HCT116 (cell line): ENCODE measurements around the gene LTA4H. TPM values are rescaled to one million over a fixed set of nuclear protein-coding genes. Genes with fewer than 3 reads are reported as not detected.

ENCODE experiments used
- ATAC-seq: fragments of 200-7000 bp; cut with Tn5 transposase; 2 replicates; pipeline ENCODE4 v1.9.1; 2020; ENCODE audit warnings: mild to moderate bottlenecking, moderate library complexity
- BruUV-seq: library from RNA; stranded (reverse); fragments of 400-500 nt; replicated peaks from 2 replicates; lab custom pipeline; 2021; lab: Mats Ljungman, UMichigan
- CTCF ChIA-PET: fragments of 300-600 bp; sonication (Branson Sonifier 250); formaldehyde crosslinking; loops from one replicate; lab custom pipeline; 2021; ENCODE audit warnings: antibody characterized with exemption; lab: Charles Lee
- POLR2A ChIA-PET: fragments of 300-600, 350-600 bp; sonication (Branson Sonifier 250); formaldehyde crosslinking; loops from one replicate; lab custom pipeline; 2021; ENCODE audit warnings: antibody characterized with exemption; lab: Charles Lee
- RAD21 ChIA-PET, 2 experiments: fragments of 300-600 bp; sonication (Branson Sonifier 250); formaldehyde crosslinking; loops; one replicate each; lab custom pipeline; 2023; ENCODE audit warnings: low total read pairs in 2 of 2; ENCODE audit not compliant: uncharacterized antibody in 2 of 2, unreplicated experiment in 2 of 2, low non-redundant PET in 1 of 2; lab: Charles Lee
- DNase-seq: peaks from one replicate; pipeline ENCODE4 v3.0.0-alpha.2; 2010; ENCODE audit warnings: low read depth, low spot score
- H2AFZ ChIP-seq: fragments of 200-600 bp; shearing (Covaris generic), sonication (generic); 2 replicates; pipeline ENCODE4 v1.6.1; 2017; ENCODE audit warnings: low read depth, mixed run types, mixed read lengths, antibody characterized with exemption, low read length; ENCODE audit not compliant: poor library complexity, severe bottlenecking
- H3K27ac ChIP-seq: 2 replicates; pipeline ENCODE4 v1.5.1; 2012; ENCODE audit warnings: low read depth, low read length
- H3K27me3 ChIP-seq: fragments of 200-600 bp; sonication (generic); 2 replicates; pipeline ENCODE4 v1.6.1; 2016; ENCODE audit warnings: mixed run types, low read length, mixed read lengths; ENCODE audit not compliant: insufficient read depth
- H3K36me3 ChIP-seq, 2 experiments: fragments of 200-500 bp in 1 of 2; fragments of 200-600 bp in 1 of 2; sonication (Bioruptor generic) in 1 of 2; sonication (generic) in 1 of 2; 2 replicates each; pipeline versions ENCODE4 v1.5.1 to v1.6.1; 2014 to 2016; ENCODE audit warnings: low read length in 2 of 2, inconsistent platforms in 1 of 2, mixed read lengths in 1 of 2, mixed run types in 1 of 2; ENCODE audit not compliant: insufficient read depth in 2 of 2, control insufficient read depth in 1 of 2
- H3K4me1 ChIP-seq, 2 experiments: fragments of 200-600 bp in 1 of 2; sonication (generic) in 1 of 2; 2 replicates each; pipeline versions ENCODE4 v1.5.1 to v1.6.1; 2012 to 2017; ENCODE audit warnings: low read length in 2 of 2, inconsistent platforms in 1 of 2, mild to moderate bottlenecking in 1 of 2, mixed read lengths in 1 of 2, mixed run types in 1 of 2, moderate library complexity in 1 of 2; ENCODE audit not compliant: insufficient read depth in 2 of 2, control insufficient read depth in 1 of 2
- H3K4me2 ChIP-seq: fragments of 200-600 bp; sonication (generic); 2 replicates; pipeline ENCODE4 v1.6.1; 2017; ENCODE audit warnings: mixed run types, low read length, mixed read lengths
- H3K4me3 ChIP-seq, 2 experiments: fragments of 200-600 bp in 1 of 2; sonication (generic) in 1 of 2; replicated peaks in 1 of 2; 2 replicates each; pipeline ENCODE4 v1.5.1; 2011 to 2016; ENCODE audit warnings: low read length in 2 of 2, control low read depth in 1 of 2, low read depth in 1 of 2, mild to moderate bottlenecking in 1 of 2, mixed read lengths in 1 of 2, mixed run types in 1 of 2
- H3K79me2 ChIP-seq: fragments of 200-600 bp; sonication (generic); 2 replicates; pipeline ENCODE4 v1.6.1; 2017; ENCODE audit warnings: mild to moderate bottlenecking, mixed run types, low read length, moderate library complexity, mixed read lengths; ENCODE audit not compliant: insufficient read depth
- H3K9ac ChIP-seq: fragments of 200-600 bp; sonication (generic); 2 replicates; pipeline ENCODE4 v1.6.1; 2016; ENCODE audit warnings: low read length, mixed read lengths
- H3K9me2 ChIP-seq: fragments of 200-600 bp; sonication (generic), shearing (Covaris generic); 2 replicates; pipeline ENCODE4 v1.6.1; 2017; ENCODE audit warnings: mixed run types, mild to moderate bottlenecking, moderate library complexity; ENCODE audit not compliant: insufficient read depth
- H3K9me3 ChIP-seq, 2 experiments: fragments of 200-500 bp in 1 of 2; fragments of 200-600 bp in 1 of 2; sonication (Bioruptor generic) in 1 of 2; sonication (generic) in 1 of 2; 2 replicates each; pipeline ENCODE4 v1.6.1; 2014 to 2017; ENCODE audit warnings: low read length in 2 of 2, mixed read lengths in 2 of 2, inconsistent platforms in 1 of 2, low read depth in 1 of 2, mild to moderate bottlenecking in 1 of 2, mixed run types in 1 of 2, moderate library complexity in 1 of 2; ENCODE audit not compliant: control insufficient read depth in 1 of 2, insufficient read depth in 1 of 2
- H4K20me1 ChIP-seq: fragments of 200-600 bp; sonication (generic), shearing (Covaris generic); 2 replicates; pipeline ENCODE4 v1.6.1; 2017; ENCODE audit warnings: mixed run types, mild to moderate bottlenecking, moderate library complexity; ENCODE audit not compliant: insufficient read depth
- EZH2phosphoT487 ChIP-seq: fragments of 200-600 bp; IDR thresholded peaks from 2 replicates; pipeline ENCODE4 v1.6.1; 2018; ENCODE audit warnings: antibody characterized with exemption, borderline replicate concordance
- POLR2A ChIP-seq: IDR thresholded peaks from 2 replicates; pipeline ENCODE4 v1.7.0; 2011; ENCODE audit warnings: borderline replicate concordance; ENCODE audit not compliant: insufficient read depth, insufficient read length; ENCODE audit errors: extremely low read depth
- intact Hi-C: fragments of 100-400 bp; cut with micrococcal nuclease; formaldehyde crosslinking; loops from 2 replicates; pipeline ENCODE4 v1.10.0; 2022
- total RNA-seq: library from RNA; stranded (reverse); gene quantifications from one replicate; pipeline ENCODE4 v1.2.1, GENCODE V29; 2021; ENCODE audit not compliant: unreplicated experiment
- TF ChIP-seq, protein P1 (sequence below): IDR thresholded peaks from 2 replicates; pipeline ENCODE4 v1.6.1; 2012

Gene LTA4H
- total RNA-seq, 1 experiment from 2014 or later, result 163 TPM

DNA sequence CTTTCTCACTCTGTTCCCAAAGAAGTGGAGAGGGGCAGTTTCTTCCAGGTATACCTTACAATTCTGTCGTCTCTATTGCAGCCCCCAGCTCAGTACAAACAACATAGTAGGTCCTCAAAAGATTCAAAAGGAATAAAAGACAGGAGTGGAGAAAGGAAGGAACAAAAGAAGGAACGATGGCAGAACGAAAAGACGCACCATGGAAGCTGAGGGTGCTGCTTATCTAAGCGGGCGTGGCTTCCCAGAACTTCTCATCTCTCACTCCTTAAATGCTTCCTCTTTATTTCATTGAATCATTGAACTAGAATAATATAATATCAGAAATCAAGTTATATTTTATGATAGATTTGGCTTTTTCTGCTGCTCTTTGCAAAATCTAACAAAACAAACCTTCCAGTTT, 13.7 kb upstream of the LTA4H start (continued):
- TF ChIP-seq, protein P1, sequence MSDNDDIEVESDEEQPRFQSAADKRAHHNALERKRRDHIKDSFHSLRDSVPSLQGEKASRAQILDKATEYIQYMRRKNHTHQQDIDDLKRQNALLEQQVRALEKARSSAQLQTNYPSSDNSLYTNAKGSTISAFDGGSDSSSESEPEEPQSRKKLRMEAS, result no peak
- no peak for TF ChIP-seq EZH2phosphoT487

DNA sequence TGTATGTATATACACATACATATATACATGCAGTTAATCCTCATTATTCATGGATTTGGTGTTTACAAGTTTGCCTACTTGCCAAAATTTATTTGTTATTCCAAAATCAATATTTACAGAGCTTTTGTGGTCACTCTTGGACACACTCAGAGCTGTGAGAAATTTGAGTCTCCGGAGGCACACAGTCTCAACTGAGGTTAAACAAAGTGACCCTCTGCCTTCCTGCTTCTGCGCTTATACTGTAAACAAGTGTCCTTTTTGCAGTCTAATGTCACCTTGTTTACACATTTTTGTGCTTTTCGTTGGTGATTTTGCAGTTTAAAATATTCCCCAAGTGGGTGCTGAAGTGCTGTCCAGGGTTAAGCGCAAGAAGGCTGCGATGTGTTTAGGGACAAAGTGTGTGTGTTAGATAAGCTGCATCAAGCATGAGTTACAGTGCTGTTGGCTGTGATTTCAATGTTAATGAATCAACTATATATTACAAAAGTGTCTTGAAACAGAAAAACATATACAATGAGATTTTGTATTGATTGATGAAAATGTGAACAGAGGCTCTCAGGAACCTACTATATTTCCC, 13.1 kb upstream of the LTA4H start:
- H3K4me3 ChIP-seq, result peak overlapping the region in 1 of 2 experiments; percentile 29; a peak in 2 of 4 replicates
- ChIA-PET RAD21 (no interaction called here), CTCF (interaction anchor here (1.2 kb wide), 1 partner anchor 10 kb away, joined by 3 read pairs; no protein-coding TSS in a partner anchor), POLR2A (interaction anchor here (0.6 to 1.4 kb wide), 2 partner anchors 13 to 196 kb away, joined by 3 to 6 read pairs; partner anchors contain the start of gene LTA4H)
- H3K9ac ChIP-seq, result peak overlapping the region; percentile 49
- peak overlapping the region; percentile 81 for H2AFZ ChIP-seq
- H4K20me1 ChIP-seq, result no peaks in the 10 kb centered on the region
- no peak for TF ChIP-seq POLR2A
- TF ChIP-seq, protein P1, result 0 out of 2 replicates have a peak, but pooled peaks have one; percentile 7
- H3K36me3 ChIP-seq, result no peaks in the 10 kb centered on the region
- DNase-seq (no peak), ATAC-seq (peak; percentile 31; the same call in 1 of the 2 replicates)
- no peaks in the 10 kb centered on the region for H3K79me2 ChIP-seq
- peak overlapping the region; percentile 85 for H3K27ac ChIP-seq
- H3K9me3 ChIP-seq, result no peaks in the 10 kb centered on the region
- no peaks in the 10 kb centered on the region for H3K27me3 ChIP-seq
- H3K4me1 ChIP-seq, result peaks cover 36 to 57% of the 10 kb centered on the region in 2 experiments
- H3K4me2 ChIP-seq, result peak overlapping the region; percentile 67
- intact Hi-C loops, result loop anchor here (5.0 kb wide), 1 partner anchor 149 kb away; no protein-coding TSS in a partner anchor
- H3K9me2 ChIP-seq, result no peaks in the 10 kb centered on the region
- no TSS peak for BruUV-seq
